GM06990 (cell line): Measurements from ENCODE around the gene RSU1.

Experiments
- DNase-seq: peaks from one replicate; pipeline ENCODE4 v3.0.0-alpha.2; 2011; ENCODE audit not compliant: insufficient read length; ENCODE audit errors: extremely low read depth
- H3K27me3 ChIP-seq: replicated peaks from 2 replicates; pipeline ENCODE4 v1.6.0; 2011; ENCODE audit warnings: low read length; ENCODE audit not compliant: control insufficient read depth, insufficient read depth
- H3K36me3 ChIP-seq: 2 replicates; pipeline ENCODE4 v1.5.1; 2011; ENCODE audit warnings: low read length; ENCODE audit not compliant: control insufficient read depth, insufficient read depth
- H3K4me3 ChIP-seq: replicated peaks from 2 replicates; pipeline ENCODE4 v1.5.1; 2011; ENCODE audit warnings: low read depth, mild to moderate bottlenecking, control low read depth, low read length
- TF ChIP-seq, protein P1 (sequence below): IDR thresholded peaks from 2 replicates; pipeline ENCODE4 v1.5.1; 2011; ENCODE audit warnings: low read length, control low read depth, mild to moderate bottlenecking, inconsistent platforms; ENCODE audit not compliant: insufficient read depth, poor library complexity, severe bottlenecking

Gene RSU1

GRCh38 chr10:16559236-16559773 lies 257.9 kb downstream of the RSU1 start:
- H3K4me3 ChIP-seq: no peak overlapping the region
- no peaks in the 10 kb centered on the region for H3K36me3 ChIP-seq
- DNase-seq: no peak
- TF ChIP-seq, protein P1, sequence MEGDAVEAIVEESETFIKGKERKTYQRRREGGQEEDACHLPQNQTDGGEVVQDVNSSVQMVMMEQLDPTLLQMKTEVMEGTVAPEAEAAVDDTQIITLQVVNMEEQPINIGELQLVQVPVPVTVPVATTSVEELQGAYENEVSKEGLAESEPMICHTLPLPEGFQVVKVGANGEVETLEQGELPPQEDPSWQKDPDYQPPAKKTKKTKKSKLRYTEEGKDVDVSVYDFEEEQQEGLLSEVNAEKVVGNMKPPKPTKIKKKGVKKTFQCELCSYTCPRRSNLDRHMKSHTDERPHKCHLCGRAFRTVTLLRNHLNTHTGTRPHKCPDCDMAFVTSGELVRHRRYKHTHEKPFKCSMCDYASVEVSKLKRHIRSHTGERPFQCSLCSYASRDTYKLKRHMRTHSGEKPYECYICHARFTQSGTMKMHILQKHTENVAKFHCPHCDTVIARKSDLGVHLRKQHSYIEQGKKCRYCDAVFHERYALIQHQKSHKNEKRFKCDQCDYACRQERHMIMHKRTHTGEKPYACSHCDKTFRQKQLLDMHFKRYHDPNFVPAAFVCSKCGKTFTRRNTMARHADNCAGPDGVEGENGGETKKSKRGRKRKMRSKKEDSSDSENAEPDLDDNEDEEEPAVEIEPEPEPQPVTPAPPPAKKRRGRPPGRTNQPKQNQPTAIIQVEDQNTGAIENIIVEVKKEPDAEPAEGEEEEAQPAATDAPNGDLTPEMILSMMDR: no peak
- H3K27me3 ChIP-seq: no peaks in the 10 kb centered on the region

- TF ChIP-seq, protein P1: no peak
- no peak overlapping the region for H3K4me3 ChIP-seq
- DNase-seq: no peak
- no peaks in the 10 kb centered on the region for H3K27me3 ChIP-seq
- H3K36me3 ChIP-seq: no peaks in the 10 kb centered on the region
These were observed 269.3 kb downstream of the RSU1 start for GRCh38 chr10:16547973-16548372.

DNA sequence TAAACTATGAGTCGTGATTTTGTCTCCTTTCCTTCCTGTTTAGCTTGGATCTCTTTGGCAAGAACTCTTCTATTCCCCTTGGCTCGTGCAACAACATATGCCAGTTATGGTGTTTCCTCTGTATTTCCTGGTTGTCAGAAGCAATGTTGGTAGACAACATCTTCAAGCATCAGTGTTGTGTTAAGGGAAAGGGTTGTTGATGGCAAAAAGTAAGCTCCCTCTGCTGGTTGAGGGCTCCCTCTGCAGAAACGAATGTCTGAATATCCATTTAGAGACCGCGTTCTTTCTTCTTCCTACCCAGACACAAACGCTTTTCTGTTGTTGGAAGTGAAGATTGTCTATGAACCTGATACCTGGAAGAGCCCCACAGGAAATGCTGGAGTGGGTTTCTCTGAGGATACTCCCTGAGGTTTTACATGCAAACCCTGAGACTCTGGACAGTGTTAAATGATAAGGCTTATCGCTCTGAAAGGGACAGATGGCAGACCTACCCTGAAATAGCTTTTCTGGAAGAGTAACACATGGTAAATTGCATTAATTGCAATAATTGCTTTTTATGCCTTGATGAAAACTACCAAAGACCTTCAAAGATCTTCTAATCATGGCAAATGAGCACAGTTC lies 272.0 kb downstream of the RSU1 start:
- no peak overlapping the region for H3K4me3 ChIP-seq

DNA sequence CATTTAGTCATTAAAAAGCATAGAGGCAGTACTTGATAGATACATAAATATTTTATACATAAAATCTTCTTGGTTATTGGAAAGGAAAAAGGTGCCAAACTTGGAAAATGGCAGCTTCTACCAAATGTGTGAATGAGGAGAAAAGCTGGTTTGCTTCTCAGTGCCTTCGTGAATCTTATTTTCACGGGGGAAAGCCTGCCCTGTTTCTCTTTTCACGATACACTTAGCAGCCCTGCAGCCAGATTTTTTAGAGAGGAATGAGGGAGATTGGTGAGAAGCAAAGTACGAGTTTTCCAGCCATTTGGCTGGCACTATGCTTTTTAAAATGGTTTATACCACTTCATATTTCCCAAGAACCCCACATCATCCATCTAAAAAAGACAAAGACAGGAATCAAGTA lies 272.6 kb downstream of the RSU1 start:
- no peaks in the 10 kb centered on the region for H3K27me3 ChIP-seq
- no peaks in the 10 kb centered on the region for H3K36me3 ChIP-seq
- no peak for DNase-seq
- H3K4me3 ChIP-seq: no peak overlapping the region
- TF ChIP-seq, protein P1: no peak

More for the DNA sequence above, 272.0 kb downstream of the RSU1 start:
- TF ChIP-seq, protein P1: peak; percentile 75
- H3K36me3 ChIP-seq: no peaks in the 10 kb centered on the region
- H3K27me3 ChIP-seq: no peaks in the 10 kb centered on the region
- DNase-seq: no peak

- TF ChIP-seq, protein P1: no peak
- no peak for DNase-seq
- H3K27me3 ChIP-seq: no peaks in the 10 kb centered on the region
- no peak overlapping the region for H3K4me3 ChIP-seq
- no peaks in the 10 kb centered on the region for H3K36me3 ChIP-seq
These were observed 273.1 kb downstream of the RSU1 start for GRCh38 chr10:16544099-16544498.
